ENCODE results near the gene DNAJB8.

DNAJB8 gene

GRCh38 chr3:128466840-128467541, at the start of gene DNAJB8:
DNAJB8 (minus strand) TSS chr3:128466890; CDS start chr3:128463245, 3,645 bp downstream.
- Histone ChIP-seq H3K36me3 (ENCODE audit: control insufficient read depth in 1 of 2, insufficient read depth in 2 of 2, low read length in 2 of 2) (no peaks in the 10 kb centered on the region), H3K4me1 (ENCODE audit: control insufficient read depth in 1 of 2, insufficient read depth in 2 of 2, low read length in 2 of 2) (no peaks in the 10 kb centered on the region), H3K27ac (ENCODE audit: low read depth, low read length) (no peak within 1 kb of the TSS), H3K27me3 (ENCODE audit: control insufficient read depth in 1 of 2, insufficient read depth in 2 of 2, low read length in 2 of 2) (peaks cover 5 to 6% of the 10 kb centered on the region in 2 donors), H3K9ac (ENCODE audit: low read depth in 1 of 2, low read length in 2 of 2) (no peak within 1 kb of the TSS), H3K4me3 (ENCODE audit: low read depth in 1 of 2, low read length in 2 of 2) (no peak within 1 kb of the TSS), H3K9me3 (ENCODE audit: control insufficient read depth in 1 of 2, low read length in 2 of 2) (no peaks in the 10 kb centered on the region)

- peaks cover 0 to 3% of the 10 kb centered on the region in 2 donors for H3K36me3 ChIP-seq (ENCODE audit: control insufficient read depth in 1 of 2, insufficient read depth in 2 of 2, low read length in 2 of 2)
- no peaks in the 10 kb centered on the region for H3K4me1 ChIP-seq (ENCODE audit: control insufficient read depth in 1 of 2, insufficient read depth in 2 of 2, low read length in 2 of 2)
These were observed 49.3 kb upstream of the DNAJB8 start for GRCh38 chr3:128515967-128516366.

DNA sequence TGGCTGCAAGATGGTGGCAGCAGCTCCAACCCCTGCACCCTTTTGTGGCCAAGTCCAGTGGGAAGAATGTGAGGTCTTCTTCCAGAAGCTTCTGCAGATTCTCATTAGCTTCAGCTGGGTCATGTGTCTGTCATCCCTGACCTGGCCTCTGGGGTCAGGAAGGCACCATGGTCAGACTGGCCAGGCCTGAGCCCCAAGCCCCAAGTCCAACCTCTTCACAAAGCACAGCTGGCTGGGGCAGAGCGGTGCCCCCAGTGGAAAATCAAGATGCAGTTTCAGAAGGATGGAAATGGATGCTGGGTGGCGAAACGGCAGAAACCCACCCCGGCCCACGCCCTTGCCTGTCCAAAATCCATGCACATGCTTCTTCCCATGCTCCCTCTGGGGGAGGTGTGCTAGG, 42.2 kb upstream of the DNAJB8 start:
- no peak overlapping the region for H3K4me3 ChIP-seq (ENCODE audit: low read depth in 1 of 2, low read length in 2 of 2)
- H3K27ac ChIP-seq (ENCODE audit: low read depth, low read length): no peak overlapping the region
- peaks cover 0 to under 1% of the 10 kb centered on the region in 2 donors for H3K9me3 ChIP-seq (ENCODE audit: control insufficient read depth in 1 of 2, low read length in 2 of 2)
- peaks cover 14 to 21% of the 10 kb centered on the region in 2 donors for H3K27me3 ChIP-seq (ENCODE audit: control insufficient read depth in 1 of 2, insufficient read depth in 2 of 2, low read length in 2 of 2)
- no peaks in the 10 kb centered on the region for H3K36me3 ChIP-seq (ENCODE audit: control insufficient read depth in 1 of 2, insufficient read depth in 2 of 2, low read length in 2 of 2)
- H3K9ac ChIP-seq (ENCODE audit: low read depth in 1 of 2, low read length in 2 of 2): no peak overlapping the region
- no peaks in the 10 kb centered on the region for H3K4me1 ChIP-seq (ENCODE audit: control insufficient read depth in 1 of 2, insufficient read depth in 2 of 2, low read length in 2 of 2)

More at GRCh38 chr3:128515967-128516366, 49.3 kb upstream of the DNAJB8 start:
- Histone ChIP-seq H3K9ac (ENCODE audit: low read depth in 1 of 2, low read length in 2 of 2) (no peak overlapping the region), H3K9me3 (ENCODE audit: control insufficient read depth in 1 of 2, low read length in 2 of 2) (peaks cover 0 to 6% of the 10 kb centered on the region in 2 donors), H3K27ac (ENCODE audit: low read depth, low read length) (no peak overlapping the region), H3K27me3 (ENCODE audit: control insufficient read depth in 1 of 2, insufficient read depth in 2 of 2, low read length in 2 of 2) (peaks cover 3 to 5% of the 10 kb centered on the region in 2 donors), H3K4me3 (ENCODE audit: low read depth in 1 of 2, low read length in 2 of 2) (no peak overlapping the region)

GRCh38 chr3:128506754-128507153, 40.1 kb upstream of the DNAJB8 start:
- H3K36me3 ChIP-seq (ENCODE audit: control insufficient read depth in 1 of 2, insufficient read depth in 2 of 2, low read length in 2 of 2): no peaks in the 10 kb centered on the region
- H3K4me3 ChIP-seq (ENCODE audit: low read depth in 1 of 2, low read length in 2 of 2): no peak overlapping the region
- peaks cover 16 to 21% of the 10 kb centered on the region in 2 donors for H3K27me3 ChIP-seq (ENCODE audit: control insufficient read depth in 1 of 2, insufficient read depth in 2 of 2, low read length in 2 of 2)
- H3K9ac ChIP-seq (ENCODE audit: low read depth in 1 of 2, low read length in 2 of 2): no peak overlapping the region
- no peaks in the 10 kb centered on the region for H3K4me1 ChIP-seq (ENCODE audit: control insufficient read depth in 1 of 2, insufficient read depth in 2 of 2, low read length in 2 of 2)
- no peak overlapping the region for H3K27ac ChIP-seq (ENCODE audit: low read depth, low read length)
- H3K9me3 ChIP-seq (ENCODE audit: control insufficient read depth in 1 of 2, low read length in 2 of 2): no peaks in the 10 kb centered on the region

- Histone ChIP-seq H3K27me3 (ENCODE audit: control insufficient read depth in 1 of 2, insufficient read depth in 2 of 2, low read length in 2 of 2) (peaks cover 21 to 24% of the 10 kb centered on the region in 2 donors), H3K36me3 (ENCODE audit: control insufficient read depth in 1 of 2, insufficient read depth in 2 of 2, low read length in 2 of 2) (no peaks in the 10 kb centered on the region), H3K4me1 (ENCODE audit: control insufficient read depth in 1 of 2, insufficient read depth in 2 of 2, low read length in 2 of 2) (no peaks in the 10 kb centered on the region), H3K4me3 (ENCODE audit: low read depth in 1 of 2, low read length in 2 of 2) (no peak overlapping the region), H3K9me3 (ENCODE audit: control insufficient read depth in 1 of 2, low read length in 2 of 2) (no peaks in the 10 kb centered on the region), H3K27ac (ENCODE audit: low read depth, low read length) (no peak overlapping the region), H3K9ac (ENCODE audit: low read depth in 1 of 2, low read length in 2 of 2) (no peak overlapping the region)
These were observed 39.1 kb upstream of the DNAJB8 start for GRCh38 chr3:128505771-128506170.

- no peak overlapping the region for H3K4me3 ChIP-seq (ENCODE audit: low read depth in 1 of 2, low read length in 2 of 2)
- no peaks in the 10 kb centered on the region for H3K4me1 ChIP-seq (ENCODE audit: control insufficient read depth in 1 of 2, insufficient read depth in 2 of 2, low read length in 2 of 2)
- H3K36me3 ChIP-seq (ENCODE audit: control insufficient read depth in 1 of 2, insufficient read depth in 2 of 2, low read length in 2 of 2): no peaks in the 10 kb centered on the region
- no peak overlapping the region for H3K9ac ChIP-seq (ENCODE audit: low read depth in 1 of 2, low read length in 2 of 2)
- no peaks in the 10 kb centered on the region for H3K9me3 ChIP-seq (ENCODE audit: control insufficient read depth in 1 of 2, low read length in 2 of 2)
- peaks cover 24 to 26% of the 10 kb centered on the region in 2 donors for H3K27me3 ChIP-seq (ENCODE audit: control insufficient read depth in 1 of 2, insufficient read depth in 2 of 2, low read length in 2 of 2)
- no peak overlapping the region for H3K27ac ChIP-seq (ENCODE audit: low read depth, low read length)
These were observed 38.5 kb upstream of the DNAJB8 start for GRCh38 chr3:128504963-128505730.

DNA sequence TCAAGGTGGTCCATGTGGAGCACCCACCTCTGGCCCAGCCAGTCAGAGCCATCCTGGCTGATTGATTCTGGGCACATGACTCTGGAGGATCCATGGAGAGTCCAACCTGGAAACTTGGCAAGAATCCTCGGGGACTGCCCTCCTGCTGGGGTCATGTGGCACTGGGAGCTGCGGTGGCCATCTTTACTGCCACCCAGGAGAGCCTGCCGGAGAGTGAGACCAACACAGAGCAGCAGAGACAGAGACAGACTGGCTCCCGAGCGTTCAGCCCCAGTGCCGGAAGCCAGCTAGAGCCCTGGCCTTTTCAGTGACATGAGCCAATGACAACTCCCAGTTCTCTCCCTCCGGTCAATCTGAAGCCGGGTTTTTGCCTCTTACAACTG, 37.8 kb upstream of the DNAJB8 start:
- Histone ChIP-seq H3K4me3 (ENCODE audit: low read depth in 1 of 2, low read length in 2 of 2) (no peak overlapping the region), H3K27ac (ENCODE audit: low read depth, low read length) (no peak overlapping the region), H3K36me3 (ENCODE audit: control insufficient read depth in 1 of 2, insufficient read depth in 2 of 2, low read length in 2 of 2) (no peaks in the 10 kb centered on the region), H3K9ac (ENCODE audit: low read depth in 1 of 2, low read length in 2 of 2) (no peak overlapping the region), H3K4me1 (ENCODE audit: control insufficient read depth in 1 of 2, insufficient read depth in 2 of 2, low read length in 2 of 2) (no peaks in the 10 kb centered on the region), H3K9me3 (ENCODE audit: control insufficient read depth in 1 of 2, low read length in 2 of 2) (no peaks in the 10 kb centered on the region), H3K27me3 (ENCODE audit: control insufficient read depth in 1 of 2, insufficient read depth in 2 of 2, low read length in 2 of 2) (peaks cover 28 to 31% of the 10 kb centered on the region in 2 donors)

- Histone ChIP-seq H3K27ac (ENCODE audit: low read depth, low read length) (no peak overlapping the region), H3K4me1 (ENCODE audit: control insufficient read depth in 1 of 2, insufficient read depth in 2 of 2, low read length in 2 of 2) (no peaks in the 10 kb centered on the region), H3K27me3 (ENCODE audit: control insufficient read depth in 1 of 2, insufficient read depth in 2 of 2, low read length in 2 of 2) (peaks cover 31 to 34% of the 10 kb centered on the region in 2 donors), H3K9ac (ENCODE audit: low read depth in 1 of 2, low read length in 2 of 2) (no peak overlapping the region), H3K9me3 (ENCODE audit: control insufficient read depth in 1 of 2, low read length in 2 of 2) (no peaks in the 10 kb centered on the region), H3K36me3 (ENCODE audit: control insufficient read depth in 1 of 2, insufficient read depth in 2 of 2, low read length in 2 of 2) (no peaks in the 10 kb centered on the region), H3K4me3 (ENCODE audit: low read depth in 1 of 2, low read length in 2 of 2) (no peak overlapping the region)
These were observed 37.3 kb upstream of the DNAJB8 start for GRCh38 chr3:128503751-128504532.

DNA sequence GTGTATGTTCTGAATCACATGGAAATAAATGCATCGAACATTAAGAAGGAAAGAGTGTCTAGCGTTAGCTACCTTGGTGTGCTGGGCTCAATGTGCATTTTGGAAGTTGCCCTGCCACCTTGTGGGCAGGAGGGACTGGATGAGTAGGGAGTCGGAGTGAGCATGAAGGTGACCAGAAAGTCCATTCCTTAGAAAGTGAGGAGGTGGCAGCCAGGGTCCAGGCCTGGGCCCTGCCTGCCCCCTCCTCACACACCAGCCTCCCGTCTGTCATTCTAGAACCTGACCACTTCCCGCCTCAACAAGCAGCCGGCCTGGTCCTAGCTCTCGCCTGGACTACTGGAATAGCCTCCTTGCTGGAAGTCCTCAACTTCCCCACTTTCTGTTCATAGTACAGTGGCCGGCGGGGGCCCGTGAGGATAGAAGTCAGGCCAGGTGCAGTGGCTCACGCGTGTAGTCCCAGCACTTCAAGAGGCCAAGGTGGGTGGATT, 36.5 kb upstream of the DNAJB8 start:
- H3K36me3 ChIP-seq (ENCODE audit: control insufficient read depth in 1 of 2, insufficient read depth in 2 of 2, low read length in 2 of 2): no peaks in the 10 kb centered on the region
- no peaks in the 10 kb centered on the region for H3K9me3 ChIP-seq (ENCODE audit: control insufficient read depth in 1 of 2, low read length in 2 of 2)
- H3K27ac ChIP-seq (ENCODE audit: low read depth, low read length): no peak overlapping the region
- peaks cover 38 to 40% of the 10 kb centered on the region in 2 donors for H3K27me3 ChIP-seq (ENCODE audit: control insufficient read depth in 1 of 2, insufficient read depth in 2 of 2, low read length in 2 of 2)
- H3K9ac ChIP-seq (ENCODE audit: low read depth in 1 of 2, low read length in 2 of 2): no peak overlapping the region
- no peak overlapping the region for H3K4me3 ChIP-seq (ENCODE audit: low read depth in 1 of 2, low read length in 2 of 2)
- no peaks in the 10 kb centered on the region for H3K4me1 ChIP-seq (ENCODE audit: control insufficient read depth in 1 of 2, insufficient read depth in 2 of 2, low read length in 2 of 2)
